Testis (tissue), 5 donors: ENCODE results near the gene POU4F2. TPM values are rescaled to one million over a fixed set of nuclear protein-coding genes. Genes with fewer than 3 reads are reported as not detected.
A peak's percentile ranks its signal among the peaks of the same experiment; 100 is the strongest.

Source experiments
- DNase-seq: peaks from one replicate; pipeline ENCODE4 v3.0.0-alpha.2; 2019
- H3K27ac ChIP-seq, 2 donors: fragments of 200-600 bp; sonication (generic); one replicate each; pipeline ENCODE4 v1.5.1; 2019
- H3K27me3 ChIP-seq: fragments of 200-600 bp; sonication (generic); one replicate; pipeline ENCODE4 v1.5.1; 2019
- H3K36me3 ChIP-seq: fragments of 200-600 bp; sonication (generic); one replicate; pipeline ENCODE4 v1.5.1; 2017; ENCODE audit warnings: low read depth; ENCODE audit errors: missing control alignments
- H3K4me1 ChIP-seq: fragments of 200-600 bp; sonication (generic); one replicate; pipeline ENCODE4 v1.5.1; 2019
- H3K4me3 ChIP-seq, 2 donors: fragments of 200-600 bp; sonication (generic); one replicate each; pipeline ENCODE4 v1.5.1; 2017 to 2019
- H3K9me3 ChIP-seq: fragments of 200-600 bp; sonication (generic); one replicate; pipeline ENCODE4 v1.5.1; 2017
- CTCF ChIP-seq, 3 experiments: fragments of 450-650 bp in 2 of 3; fragments of 200-600 bp in 1 of 3; sonication (generic) in 1 of 3; IDR thresholded peaks; one replicate each; pipeline ENCODE4 v1.5.1; 2016 to 2019; ENCODE audit warnings: antibody characterized with exemption in 3 of 3, mild to moderate bottlenecking in 2 of 3, moderate library complexity in 1 of 3
- POLR2A ChIP-seq: fragments of 450-650 bp; IDR thresholded peaks from one replicate; pipeline ENCODE4 v1.6.1; 2017; ENCODE audit warnings: antibody characterized with exemption, mild to moderate bottlenecking, moderate library complexity
- WGBS, 2 donors: methylation state at CpG; one replicate each; pipeline ENCODE4 v1.1.5; 2018; 5-methylcytosine and 5-hydroxymethylcytosine counted together
- intact Hi-C: fragments of 100-400 bp; cut with DNase I; formaldehyde crosslinking; loops from one replicate; pipeline ENCODE4 v1.15.1; 2023; ENCODE audit warnings: low total_unique reads
- long read RNA-seq, 2 donors: transcript quantifications; one replicate each; lab custom pipeline, GENCODE V29; 2026
- polyA plus RNA-seq: library from polyadenylated mRNA; stranded (reverse); fragments of 350-450 nt; fragmentation: Illumina TruSeq; extraction: RNeasy Lipid Tissue Mini Kit (QIAGEN cat#74804); gene quantifications from one replicate; pipeline ENCODE4 v1.2.3, GENCODE V29; 2014; ENCODE audit warnings: low read depth, low replicate concordance; ENCODE audit not compliant: insufficient read depth
- total RNA-seq, 2 donors: library from RNA; depleted of rRNA; stranded (reverse); fragments of >200 nt; gene quantifications; one replicate each; pipeline ENCODE4 v1.2.3, GENCODE V29; 2016

The POU4F2 gene
- total RNA-seq (1 to 10 TPM in 1 of 2 donors, under 1 TPM in 1; 0.93 to 1.9 TPM), polyA plus RNA-seq (3.1 TPM)
- long read RNA-seq, donor 1, result 0 reads
- long read RNA-seq, donor 2, result 0 reads

- peaks cover 5% of the 10 kb centered on the region for H3K4me1 ChIP-seq
- WGBS, 2 donors, result 1 to 4% methylated on average over 21 to 68 of the region's 74 CpGs
- no peaks in the 10 kb centered on the region for H3K36me3 ChIP-seq
- H3K9me3 ChIP-seq, result no peaks in the 10 kb centered on the region
- intact Hi-C loops, result no loop called here
- no peak within 1 kb of the TSS for H3K27ac ChIP-seq
- DNase-seq, result peak; percentile 23
- H3K4me3 ChIP-seq, result peak within 1 kb of the TSS; percentile 31 to 35
- no peak for TF ChIP-seq POLR2A
- TF ChIP-seq CTCF (IDR thresholded peaks at IDR 0.05), result no peak
- peaks cover 5% of the 10 kb centered on the region for H3K27me3 ChIP-seq
Measured at GRCh38 chr4:146638786-146639505, at the start of gene POU4F2. Gene POU4F2 (plus strand): TSS chr4:146638893. CDS start chr4:146639141, 248 bp downstream.

- no peak for DNase-seq
- Histone ChIP-seq H3K27ac (no peak overlapping the region), H3K4me3 (no peak overlapping the region), H3K4me1 (no peaks in the 10 kb centered on the region), H3K27me3 (no peaks in the 10 kb centered on the region), H3K9me3 (no peaks in the 10 kb centered on the region), H3K36me3 (no peaks in the 10 kb centered on the region)
- 67 to 70% methylated on average over 3 of the region's 3 CpGs for WGBS, 2 donors
- TF ChIP-seq POLR2A (no peak), CTCF (IDR thresholded peaks at IDR 0.05) (no peak)
- intact Hi-C loops, result no loop called here
Measured at GRCh38 chr4:146590801-146591200, 47.9 kb upstream of the POU4F2 start.

GRCh38 chr4:146592019-146592418 lies 46.7 kb upstream of the POU4F2 start:
- no peak for DNase-seq
- Histone ChIP-seq H3K36me3 (no peaks in the 10 kb centered on the region), H3K4me3 (no peak overlapping the region), H3K4me1 (no peaks in the 10 kb centered on the region), H3K27me3 (no peaks in the 10 kb centered on the region), H3K27ac (no peak overlapping the region), H3K9me3 (no peaks in the 10 kb centered on the region)
- intact Hi-C loops, result no loop called here
- TF ChIP-seq CTCF (IDR thresholded peaks at IDR 0.05) (no peak), POLR2A (no peak)
- WGBS, 2 donors, result 85 to 90% methylated on average over 2 of the region's 2 CpGs

GRCh38 chr4:146632770-146633470 lies 5.8 kb upstream of the POU4F2 start:
- 4 to 6% methylated on average over 22 to 28 of the region's 28 CpGs for WGBS, 2 donors
- Histone ChIP-seq H3K4me3 (no peak overlapping the region), H3K4me1 (no peaks in the 10 kb centered on the region), H3K9me3 (no peaks in the 10 kb centered on the region), H3K27ac (no peak overlapping the region), H3K27me3 (no peaks in the 10 kb centered on the region), H3K36me3 (no peaks in the 10 kb centered on the region)
- TF ChIP-seq CTCF (IDR thresholded peaks at IDR 0.05), result no peak
- intact Hi-C loops, result no loop called here
- DNase-seq, result no peak
